Ovary (tissue), 3 donors: Measurements from ENCODE around the gene CYSRT1.

ENCODE experiments used
- POLR2A ChIP-seq: fragments of 450-650 bp; IDR thresholded peaks from one replicate; pipeline ENCODE4 v1.6.1; 2017; ENCODE audit warnings: antibody characterized with exemption, mild to moderate bottlenecking, moderate library complexity
- TF ChIP-seq, protein P1 (sequence below), 3 donors: fragments of 450-650 bp in 2 of 3; fragments of 200-600 bp in 1 of 3; IDR thresholded peaks; one replicate each; pipeline versions ENCODE4 v1.5.1 to v1.8.0; 2016 to 2022; ENCODE audit warnings: antibody characterized with exemption in 3 of 3, mild to moderate bottlenecking in 1 of 3
- donor health status: DM: no; HTN: no; CAD: no.

GRCh38 chr9:137205126-137206069 lies 19.6 kb upstream of the CYSRT1 start, which contains the start of the genes NDOR1 and TMEM203:
- peak; percentile 58 for TF ChIP-seq POLR2A
- TF ChIP-seq, protein P1, sequence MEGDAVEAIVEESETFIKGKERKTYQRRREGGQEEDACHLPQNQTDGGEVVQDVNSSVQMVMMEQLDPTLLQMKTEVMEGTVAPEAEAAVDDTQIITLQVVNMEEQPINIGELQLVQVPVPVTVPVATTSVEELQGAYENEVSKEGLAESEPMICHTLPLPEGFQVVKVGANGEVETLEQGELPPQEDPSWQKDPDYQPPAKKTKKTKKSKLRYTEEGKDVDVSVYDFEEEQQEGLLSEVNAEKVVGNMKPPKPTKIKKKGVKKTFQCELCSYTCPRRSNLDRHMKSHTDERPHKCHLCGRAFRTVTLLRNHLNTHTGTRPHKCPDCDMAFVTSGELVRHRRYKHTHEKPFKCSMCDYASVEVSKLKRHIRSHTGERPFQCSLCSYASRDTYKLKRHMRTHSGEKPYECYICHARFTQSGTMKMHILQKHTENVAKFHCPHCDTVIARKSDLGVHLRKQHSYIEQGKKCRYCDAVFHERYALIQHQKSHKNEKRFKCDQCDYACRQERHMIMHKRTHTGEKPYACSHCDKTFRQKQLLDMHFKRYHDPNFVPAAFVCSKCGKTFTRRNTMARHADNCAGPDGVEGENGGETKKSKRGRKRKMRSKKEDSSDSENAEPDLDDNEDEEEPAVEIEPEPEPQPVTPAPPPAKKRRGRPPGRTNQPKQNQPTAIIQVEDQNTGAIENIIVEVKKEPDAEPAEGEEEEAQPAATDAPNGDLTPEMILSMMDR (IDR thresholded peaks at IDR 0.05) = no peak
